Inflammatory macrophage treated with lipopolysaccharide for 1 hour (primary cell): ENCODE measurements around the gene RPA3.
A peak's percentile ranks its signal among the peaks of the same experiment; 100 is the strongest.

Experiments used
- DNase-seq, 2 donors: peaks; one replicate each; pipeline ENCODE4 v3.0.0-alpha.2; 2020 to 2022

RPA3 gene

GRCh38 chr7:7718492-7718891, at the start of gene RPA3:
RPA3 (minus strand) TSS chr7:7718607; CDS start chr7:7640418, 78,189 bp downstream.
- DNase-seq = no peak

- no peak for DNase-seq
Measured at GRCh38 chr7:7766671-7767070, 48.3 kb upstream of the RPA3 start.

- no peak for DNase-seq
Measured at GRCh38 chr7:7765422-7765821, 47.0 kb upstream of the RPA3 start.

- DNase-seq = no peak
Measured at GRCh38 chr7:7764520-7765396, 46.4 kb upstream of the RPA3 start.

- peak; percentile 54 to 65 for DNase-seq
Measured at GRCh38 chr7:7761974-7762779, 43.8 kb upstream of the RPA3 start.

- DNase-seq = peak; percentile 47 to 70
Measured at GRCh38 chr7:7761340-7761973, 43.0 kb upstream of the RPA3 start.

- no peak for DNase-seq
Measured at GRCh38 chr7:7757576-7757975, 39.2 kb upstream of the RPA3 start.

GRCh38 chr7:7756577-7756976, 38.2 kb upstream of the RPA3 start:
- no peak for DNase-seq

GRCh38 chr7:7751243-7752092, 33.1 kb upstream of the RPA3 start:
- no peak for DNase-seq

- DNase-seq = no peak
Measured at GRCh38 chr7:7750571-7751242, 32.3 kb upstream of the RPA3 start.

GRCh38 chr7:7746458-7746857, 28.1 kb upstream of the RPA3 start:
- DNase-seq = no peak

- no peak for DNase-seq
Measured at GRCh38 chr7:7745966-7746365, 27.6 kb upstream of the RPA3 start.

GRCh38 chr7:7745258-7745657, 26.9 kb upstream of the RPA3 start:
- no peak for DNase-seq

GRCh38 chr7:7742223-7742622, 23.8 kb upstream of the RPA3 start:
- no peak for DNase-seq

GRCh38 chr7:7740037-7740355, 21.6 kb upstream of the RPA3 start:
- no peak for DNase-seq

- DNase-seq = no peak
Measured at GRCh38 chr7:7739204-7740036, 21.0 kb upstream of the RPA3 start.

- no peak for DNase-seq
Measured at GRCh38 chr7:7738622-7739021, 20.2 kb upstream of the RPA3 start.

- DNase-seq = no peak
Measured at GRCh38 chr7:7738177-7738576, 19.8 kb upstream of the RPA3 start.

- DNase-seq = no peak
Measured at GRCh38 chr7:7737674-7738073, 19.3 kb upstream of the RPA3 start.

- no peak for DNase-seq
Measured at GRCh38 chr7:7736671-7737070, 18.3 kb upstream of the RPA3 start.

- DNase-seq = no peak
Measured at GRCh38 chr7:7732621-7733281, 14.3 kb upstream of the RPA3 start.
